ENCODE data around the gene MARK1. TPM values are rescaled to one million over a fixed set of nuclear protein-coding genes. Genes with fewer than 3 reads are reported as not detected.

MARK1 gene
- total RNA-seq, 2 experiments from 2014 or later, result not detected

- Histone ChIP-seq H3K27ac (ENCODE audit: low read depth, low read length, poor library complexity, severe bottlenecking) (no peak overlapping the region), H3K9me2 (ENCODE audit: insufficient read depth, low read length) (no peaks in the 10 kb centered on the region), H3K36me3 (ENCODE audit: insufficient read depth, low read length) (no peaks in the 10 kb centered on the region), H3K4me2 (ENCODE audit: low read length) (no peak overlapping the region), H4K20me1 (ENCODE audit: insufficient read depth, low read length) (no peaks in the 10 kb centered on the region), H2AFZ (ENCODE audit: low read length) (no peak overlapping the region), H3K4me1 (ENCODE audit: insufficient read depth, low read length, poor library complexity, severe bottlenecking) (no peaks in the 10 kb centered on the region), H3K9me3 (ENCODE audit: low read length) (no peaks in the 10 kb centered on the region), H3K79me2 (ENCODE audit: insufficient read depth, low read depth, low read length) (no peaks in the 10 kb centered on the region), H3K4me3 (ENCODE audit: low read depth, low read length, poor library complexity, severe bottlenecking) (no peak overlapping the region)
- TF ChIP-seq CTCF (conservative IDR thresholded peaks at IDR 0.05; ENCODE audit: low read length) (no peak), EZH2phosphoT487 (IDR thresholded peaks at IDR 0.05; ENCODE audit: borderline replicate concordance, low read depth, low read length) (no peak)
- no TSS peak for BruUV-seq (replicated peaks)
- POLR2A ChIA-PET, result no interaction called here
- DNase-seq (ENCODE audit: low spot score), result no peak
- intact Hi-C loops (cut with micrococcal nuclease; ENCODE audit: unreplicated experiment), result no loop called here
- CTCF ChIA-PET (ENCODE audit: unreplicated experiment), result no interaction called here
These were observed 127.6 kb downstream of the MARK1 start for GRCh38 chr1:220655509-220655908.

- no TSS peak for BruUV-seq (replicated peaks)
- Histone ChIP-seq H3K36me3 (ENCODE audit: insufficient read depth, low read length) (no peaks in the 10 kb centered on the region), H3K27ac (ENCODE audit: low read depth, low read length, poor library complexity, severe bottlenecking) (no peak overlapping the region), H2AFZ (ENCODE audit: low read length) (no peak overlapping the region), H3K9me3 (ENCODE audit: low read length) (no peaks in the 10 kb centered on the region), H4K20me1 (ENCODE audit: insufficient read depth, low read length) (no peaks in the 10 kb centered on the region), H3K4me1 (ENCODE audit: insufficient read depth, low read length, poor library complexity, severe bottlenecking) (no peaks in the 10 kb centered on the region), H3K4me3 (ENCODE audit: low read depth, low read length, poor library complexity, severe bottlenecking) (no peak overlapping the region), H3K79me2 (ENCODE audit: insufficient read depth, low read depth, low read length) (no peaks in the 10 kb centered on the region), H3K4me2 (ENCODE audit: low read length) (no peak overlapping the region), H3K9me2 (ENCODE audit: insufficient read depth, low read length) (no peaks in the 10 kb centered on the region)
- ChIA-PET POLR2A (no interaction called here), CTCF (ENCODE audit: unreplicated experiment) (no interaction called here)
- intact Hi-C loops (cut with micrococcal nuclease; ENCODE audit: unreplicated experiment), result no loop called here
- TF ChIP-seq CTCF (conservative IDR thresholded peaks at IDR 0.05; ENCODE audit: low read length), result no peak
- TF ChIP-seq EZH2phosphoT487 (IDR thresholded peaks at IDR 0.05; ENCODE audit: borderline replicate concordance, low read depth, low read length), result no peak
- DNase-seq (ENCODE audit: low spot score), result no peak
These were observed 128.2 kb downstream of the MARK1 start for GRCh38 chr1:220655961-220656740.

- H3K27ac ChIP-seq (ENCODE audit: low read depth, low read length, poor library complexity, severe bottlenecking), result no peak overlapping the region
- H3K9me2 ChIP-seq (ENCODE audit: insufficient read depth, low read length), result no peaks in the 10 kb centered on the region
- POLR2A ChIA-PET, result no interaction called here
- CTCF ChIA-PET (ENCODE audit: unreplicated experiment), result no interaction called here
- intact Hi-C loops (cut with micrococcal nuclease; ENCODE audit: unreplicated experiment), result no loop called here
- no peak for DNase-seq (ENCODE audit: low spot score)
- no peak overlapping the region for H2AFZ ChIP-seq (ENCODE audit: low read length)
- no peak overlapping the region for H3K4me3 ChIP-seq (ENCODE audit: low read depth, low read length, poor library complexity, severe bottlenecking)
- H3K79me2 ChIP-seq (ENCODE audit: insufficient read depth, low read depth, low read length), result no peaks in the 10 kb centered on the region
- no peaks in the 10 kb centered on the region for H3K4me1 ChIP-seq (ENCODE audit: insufficient read depth, low read length, poor library complexity, severe bottlenecking)
- no TSS peak for BruUV-seq (replicated peaks)
- H3K36me3 ChIP-seq (ENCODE audit: insufficient read depth, low read length), result no peaks in the 10 kb centered on the region
- TF ChIP-seq CTCF (conservative IDR thresholded peaks at IDR 0.05; ENCODE audit: low read length) (no peak), EZH2phosphoT487 (IDR thresholded peaks at IDR 0.05; ENCODE audit: borderline replicate concordance, low read depth, low read length) (no peak)
- H3K9me3 ChIP-seq (ENCODE audit: low read length), result no peaks in the 10 kb centered on the region
- H4K20me1 ChIP-seq (ENCODE audit: insufficient read depth, low read length), result no peaks in the 10 kb centered on the region
- H3K4me2 ChIP-seq (ENCODE audit: low read length), result no peak overlapping the region
These were observed 138.4 kb downstream of the MARK1 start for GRCh38 chr1:220666349-220666748.
